SK-N-SH (cell line): ENCODE data around the gene PAM.

Experiments used
- CTCF ChIP-seq: fragments of 200-600 bp; sonication (generic); IDR thresholded peaks from 2 replicates; pipeline ENCODE4 v1.6.1; 2017; ENCODE audit warnings: antibody characterized with exemption, mild to moderate bottlenecking, moderate library complexity
- EP300 ChIP-seq, 2 experiments: IDR thresholded peaks; 2 replicates each; pipeline versions ENCODE4 v1.4.0 to v1.6.1; 2012; ENCODE audit warnings: borderline replicate concordance in 1 of 2, low read depth in 1 of 2, low read length in 1 of 2
- MXI1 ChIP-seq: IDR thresholded peaks from 2 replicates; pipeline ENCODE4 v1.6.1; 2012; ENCODE audit warnings: mild to moderate bottlenecking, low read depth, low read length, improper control_type of control experiment
- NRF1 ChIP-seq: IDR thresholded peaks from 2 replicates; pipeline ENCODE4 v1.6.1; 2012; ENCODE audit warnings: low read depth, mild to moderate bottlenecking, low read length
- YY1 ChIP-seq: IDR thresholded peaks from 2 replicates; pipeline ENCODE4 v1.4.0; 2012; ENCODE audit warnings: low read depth, mild to moderate bottlenecking

DNA sequence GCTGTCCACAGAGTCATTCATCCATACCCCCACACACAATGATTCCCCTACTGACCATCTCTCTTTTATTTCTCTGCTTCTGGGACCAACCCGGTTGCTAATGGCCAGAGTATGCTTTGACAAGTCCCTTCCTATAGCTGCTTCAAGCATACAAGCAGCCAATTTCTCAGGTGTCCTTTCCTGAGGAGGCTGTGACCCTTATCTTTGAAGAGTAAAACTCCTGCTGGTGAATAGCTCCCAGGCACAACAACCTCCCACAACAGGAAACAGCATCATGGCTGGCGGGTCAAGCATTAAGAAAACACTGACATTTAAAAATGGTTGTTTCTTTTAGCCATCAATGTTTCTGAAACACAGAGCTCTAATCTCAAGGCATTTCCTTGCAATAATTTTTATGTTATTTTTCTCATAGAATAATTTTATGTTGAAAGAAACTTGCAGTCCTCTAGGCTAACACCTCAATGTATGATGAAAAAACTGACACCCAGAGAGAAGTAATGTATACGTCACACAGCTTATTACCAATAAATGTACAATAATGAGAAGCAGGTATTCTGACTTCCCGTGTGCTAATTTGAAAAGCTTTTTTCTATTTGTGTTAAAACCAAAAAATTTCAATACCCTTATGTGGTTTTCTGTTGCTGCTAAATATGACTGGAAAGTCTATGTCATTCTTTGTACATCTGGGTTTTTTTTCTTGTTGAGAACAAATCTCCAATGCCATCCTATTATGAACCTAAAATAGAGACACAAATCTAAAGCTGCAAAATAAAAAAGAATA lies 7.5 kb upstream of the PAM start:
- TF ChIP-seq EP300 (IDR thresholded peaks at IDR 0.05; ENCODE audit: borderline replicate concordance in 1 of 2, low read depth in 1 of 2, low read length in 1 of 2), result no peak
- TF ChIP-seq MXI1, result no peak
- no peak for TF ChIP-seq CTCF
- TF ChIP-seq YY1, result no peak
- no peak for TF ChIP-seq NRF1
